OCI-LY7 (cell line): ENCODE data around the gene CFAP97.

Experiments used
- EZH2phosphoT487 ChIP-seq: fragments of 200-600 bp; sonication (generic); IDR thresholded peaks from 2 replicates; pipeline ENCODE4 v1.6.1; 2018; ENCODE audit warnings: low read depth, borderline replicate concordance, mild to moderate bottlenecking, mixed run types, antibody characterized with exemption, low read length, moderate library complexity, mixed read lengths
- TF ChIP-seq, protein P1 (sequence below): fragments of 200-600 bp; sonication (generic); conservative IDR thresholded peaks from 2 replicates; pipeline ENCODE4 v1.5.1; 2014; ENCODE audit warnings: mild to moderate bottlenecking, antibody characterized with exemption, low read length, moderate library complexity, mixed read lengths

DNA sequence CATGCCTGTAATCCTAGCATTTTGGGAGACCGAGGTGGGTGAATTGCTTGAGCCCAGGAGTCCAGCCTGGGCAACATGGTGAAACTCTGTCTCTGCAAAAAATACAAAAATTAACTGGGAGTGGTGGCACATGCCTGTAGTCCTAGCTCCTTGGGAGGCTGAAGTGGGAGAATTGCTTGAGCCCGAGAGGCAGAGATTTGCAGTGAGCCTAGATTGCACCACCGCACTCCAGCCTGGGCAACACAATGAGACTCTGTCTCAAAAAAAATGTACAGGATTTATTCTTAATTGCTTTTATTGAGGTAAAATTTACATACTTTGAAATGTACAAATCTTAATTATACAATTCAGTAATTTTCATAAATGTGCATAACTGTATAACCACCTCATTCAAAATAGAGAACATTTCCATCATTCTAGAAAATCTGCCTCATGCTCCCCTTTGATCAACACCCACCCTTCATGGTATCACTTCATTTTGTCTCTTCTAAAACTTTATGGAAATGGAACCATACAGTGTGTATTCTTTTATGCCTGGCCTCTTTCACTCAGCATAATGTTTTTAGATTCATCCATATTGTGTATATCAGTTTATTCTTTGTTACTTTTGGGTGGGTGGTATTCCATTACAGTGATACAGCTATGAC is 44.7 kb upstream of the CFAP97 start:
- no peak for TF ChIP-seq EZH2phosphoT487
- TF ChIP-seq, protein P1, sequence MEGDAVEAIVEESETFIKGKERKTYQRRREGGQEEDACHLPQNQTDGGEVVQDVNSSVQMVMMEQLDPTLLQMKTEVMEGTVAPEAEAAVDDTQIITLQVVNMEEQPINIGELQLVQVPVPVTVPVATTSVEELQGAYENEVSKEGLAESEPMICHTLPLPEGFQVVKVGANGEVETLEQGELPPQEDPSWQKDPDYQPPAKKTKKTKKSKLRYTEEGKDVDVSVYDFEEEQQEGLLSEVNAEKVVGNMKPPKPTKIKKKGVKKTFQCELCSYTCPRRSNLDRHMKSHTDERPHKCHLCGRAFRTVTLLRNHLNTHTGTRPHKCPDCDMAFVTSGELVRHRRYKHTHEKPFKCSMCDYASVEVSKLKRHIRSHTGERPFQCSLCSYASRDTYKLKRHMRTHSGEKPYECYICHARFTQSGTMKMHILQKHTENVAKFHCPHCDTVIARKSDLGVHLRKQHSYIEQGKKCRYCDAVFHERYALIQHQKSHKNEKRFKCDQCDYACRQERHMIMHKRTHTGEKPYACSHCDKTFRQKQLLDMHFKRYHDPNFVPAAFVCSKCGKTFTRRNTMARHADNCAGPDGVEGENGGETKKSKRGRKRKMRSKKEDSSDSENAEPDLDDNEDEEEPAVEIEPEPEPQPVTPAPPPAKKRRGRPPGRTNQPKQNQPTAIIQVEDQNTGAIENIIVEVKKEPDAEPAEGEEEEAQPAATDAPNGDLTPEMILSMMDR: no peak
